NCI-H2196 treated with DMSO at 0.1 percent for 48 hours (cell line): ENCODE measurements around the gene MAPKAP1.
"Not testable (repeated sequence)": the region's sequence is repeated elsewhere in the genome, so short reads cannot be mapped to it uniquely, and the experiment has no call there.

Experiments
- DNase-seq: peaks from one replicate; lab custom pipeline; 2025; ENCODE audit not compliant: unreplicated experiment; lab: John Stamatoyannopoulos, UW

The MAPKAP1 gene

DNA sequence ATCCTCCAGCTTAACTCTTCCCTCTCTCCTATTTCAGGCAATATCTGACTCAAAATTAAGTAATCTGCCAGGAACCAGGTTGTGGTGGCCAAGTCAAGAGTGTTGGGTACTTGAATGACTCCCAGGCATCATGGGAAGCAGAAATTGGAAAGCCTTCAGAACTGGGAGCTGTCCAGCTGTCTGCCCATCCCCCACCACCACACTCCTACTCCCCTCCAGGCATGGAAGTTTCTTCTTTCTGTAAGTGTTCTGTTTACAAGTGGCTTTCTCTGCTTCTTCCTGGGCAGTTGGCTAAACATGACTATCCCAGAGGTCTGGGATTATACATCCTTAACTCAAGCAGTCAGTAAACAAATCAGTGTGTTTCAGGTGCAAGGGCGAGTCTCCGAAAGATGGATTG, 25.6 kb upstream of the MAPKAP1 start:
- peak; percentile 12 for DNase-seq

DNA sequence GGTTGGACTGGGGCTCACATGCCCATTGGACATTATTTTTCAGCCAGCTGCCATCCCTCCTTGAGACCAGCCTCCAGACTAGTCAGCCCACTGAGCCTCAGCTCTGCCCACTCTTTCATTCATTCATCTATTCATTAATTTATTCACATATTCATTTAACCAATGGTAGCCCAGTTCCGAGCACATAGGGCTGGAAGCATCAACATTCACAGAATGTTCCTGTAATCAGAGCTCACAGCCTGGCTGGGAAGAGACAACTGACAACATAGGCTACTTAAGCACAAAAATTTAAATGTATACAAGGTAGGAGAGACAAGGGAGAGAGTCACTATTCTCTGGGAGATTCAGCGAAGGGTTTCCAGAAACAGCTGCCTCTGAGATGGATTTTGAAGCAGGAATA, 23.2 kb upstream of the MAPKAP1 start:
- no peak for DNase-seq

DNA sequence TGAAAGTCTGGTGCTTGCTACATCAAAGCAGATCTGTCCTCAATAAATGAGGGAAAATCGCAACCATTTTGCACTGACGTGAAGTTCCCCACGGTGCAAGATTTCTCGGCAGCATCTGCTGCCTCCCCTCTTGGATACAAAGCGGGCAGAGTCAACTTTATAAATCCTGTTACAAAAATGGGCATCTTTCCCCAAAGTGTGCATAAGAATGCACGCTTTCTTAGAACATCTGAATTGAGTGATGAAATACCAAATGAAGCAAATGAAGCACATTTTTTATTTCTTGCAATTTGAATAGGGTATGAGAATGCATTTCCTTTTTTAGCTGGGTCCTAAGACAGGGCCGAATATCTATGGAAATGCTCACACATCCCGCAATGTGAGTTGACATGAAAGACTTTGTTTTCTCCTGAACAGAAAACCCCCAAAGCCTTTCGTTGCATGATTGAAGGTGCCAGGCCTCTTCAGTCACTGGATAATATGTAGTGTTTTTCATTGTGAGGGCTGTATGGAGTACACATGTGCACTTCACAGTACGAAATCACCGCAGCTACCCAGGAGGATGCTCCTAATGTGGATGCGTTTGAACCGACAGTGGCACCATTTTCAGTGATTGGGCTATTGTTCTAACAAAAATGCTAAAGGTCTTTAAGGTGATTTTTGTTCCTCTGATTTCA, 19.6 kb upstream of the MAPKAP1 start:
- DNase-seq: no peak

DNA sequence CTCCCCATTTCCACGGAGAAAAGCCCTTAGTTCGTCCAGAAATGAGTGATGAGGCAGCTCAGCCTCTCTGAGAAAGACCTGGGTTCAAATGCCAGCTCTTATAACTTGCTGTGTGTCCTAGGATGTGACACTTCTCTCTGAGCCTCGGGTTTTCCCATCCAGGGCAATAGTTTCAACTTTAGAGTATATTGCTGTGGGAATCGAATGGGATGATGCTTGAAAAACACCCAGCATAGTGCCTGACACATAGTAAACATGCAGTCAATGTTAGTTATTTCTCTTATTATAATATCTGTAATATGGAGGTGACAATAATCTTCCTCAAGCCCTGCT, 430 bp upstream of the MAPKAP1 start:
- DNase-seq: no peak

GRCh38 chr9:125705893-125706292, 1.1 kb downstream of the MAPKAP1 start:
- DNase-seq: no peak

- no peak for DNase-seq
Measured at GRCh38 chr9:125703662-125704061, 3.3 kb downstream of the MAPKAP1 start.

DNA sequence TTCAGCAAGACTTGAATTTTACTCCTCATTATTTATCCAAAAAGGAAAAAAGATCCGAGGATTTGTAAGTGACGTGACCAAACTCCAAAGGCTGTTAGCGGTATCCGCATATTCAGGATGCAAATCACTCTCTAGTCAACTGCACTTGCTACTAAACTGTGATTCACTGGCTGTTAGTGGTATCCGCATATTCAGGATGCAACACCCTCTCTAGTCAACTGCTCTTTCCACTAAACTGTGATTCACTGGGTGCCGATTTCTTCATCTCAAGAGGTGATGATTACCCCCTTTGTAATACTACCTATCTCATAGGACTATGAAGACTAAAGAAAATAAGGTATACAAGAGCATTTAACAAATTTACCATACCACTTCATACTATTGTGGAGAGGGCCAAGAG, 5.7 kb downstream of the MAPKAP1 start:
- DNase-seq: no peak

GRCh38 chr9:125700791-125701190, 6.2 kb downstream of the MAPKAP1 start:
- no peak for DNase-seq

DNA sequence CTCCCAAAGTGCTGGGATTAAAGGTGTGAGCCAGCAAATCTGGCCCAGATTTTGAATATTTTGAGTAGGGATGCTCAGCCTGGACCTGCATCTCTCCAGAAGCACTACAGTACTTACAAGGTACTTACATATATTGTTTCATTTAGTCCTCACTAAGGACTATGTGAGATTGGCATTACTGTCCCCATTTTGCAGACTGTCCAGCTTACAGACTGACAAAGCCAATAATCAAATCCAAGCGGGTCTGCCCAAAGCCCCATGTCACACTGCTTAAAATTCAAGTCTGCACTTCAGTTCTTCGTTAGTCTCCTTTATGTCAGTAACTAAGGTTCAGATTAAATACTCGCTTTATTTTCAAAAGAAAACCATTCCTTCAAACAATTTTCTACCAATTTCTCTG, 7.1 kb downstream of the MAPKAP1 start:
- DNase-seq: no peak

- DNase-seq: no peak
Measured at GRCh38 chr9:125696106-125696647, 10.8 kb downstream of the MAPKAP1 start.

DNA sequence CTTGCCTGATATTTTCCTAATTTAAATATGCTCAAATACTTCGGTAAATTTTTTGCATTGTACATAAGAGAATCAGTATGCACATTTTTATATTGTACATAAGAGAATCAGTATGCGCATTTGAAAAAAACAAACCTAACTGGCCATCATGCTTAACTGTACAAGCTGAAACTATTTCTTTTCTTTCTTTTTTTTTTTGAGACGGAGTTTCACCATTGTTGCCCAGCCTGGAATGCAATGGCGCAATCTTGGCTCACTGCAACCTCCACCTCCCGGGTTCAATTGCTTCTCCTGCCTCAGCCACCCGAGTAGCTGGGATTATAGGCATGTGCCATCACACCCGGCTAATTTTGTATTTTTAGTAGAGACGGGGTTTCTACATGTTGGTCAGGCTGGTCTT, 11.5 kb downstream of the MAPKAP1 start:
- not testable (repeated sequence) for DNase-seq

- no peak for DNase-seq
Measured at GRCh38 chr9:125694478-125694877, 12.5 kb downstream of the MAPKAP1 start.

- not testable (repeated sequence) for DNase-seq
Measured at GRCh38 chr9:125693492-125693891, 13.5 kb downstream of the MAPKAP1 start.

DNA sequence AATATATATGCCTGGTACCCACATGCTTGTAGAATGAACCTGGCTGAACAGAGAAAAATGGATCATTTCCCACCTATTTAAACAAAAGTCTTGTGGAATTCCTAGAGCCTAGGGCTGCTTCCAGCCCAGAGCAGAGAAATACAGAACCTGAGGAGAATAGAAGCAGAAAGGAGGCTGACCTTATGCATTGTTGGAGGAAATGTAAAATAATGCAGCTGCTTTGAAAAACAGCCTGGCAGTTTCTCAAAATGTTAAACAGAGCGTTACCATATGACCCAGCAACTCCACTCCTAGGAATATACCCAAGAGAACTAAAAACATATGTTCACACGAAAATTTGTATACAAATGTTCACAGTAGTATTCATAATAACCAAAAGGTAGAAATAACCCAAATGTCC, 15.1 kb downstream of the MAPKAP1 start:
- no peak for DNase-seq

DNA sequence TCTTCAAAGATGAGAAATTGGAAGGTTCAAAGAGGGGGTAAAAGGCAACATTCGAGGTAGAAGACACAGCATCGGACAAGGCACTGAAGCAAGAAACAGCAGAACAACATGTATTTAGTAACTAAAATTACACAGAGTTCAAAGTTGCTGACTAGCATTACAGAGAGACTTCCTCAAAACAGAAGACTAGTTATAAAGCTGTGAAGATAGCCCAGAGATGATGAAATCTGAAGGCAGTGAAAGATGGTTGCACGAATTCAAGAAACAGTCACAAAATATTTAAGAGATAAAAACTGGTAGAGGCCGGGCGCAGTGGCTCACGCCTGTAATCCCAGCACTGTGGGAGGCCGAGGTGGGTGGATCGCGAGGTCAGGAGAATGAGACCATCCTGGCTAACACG, 16.3 kb downstream of the MAPKAP1 start:
- no peak for DNase-seq

DNA sequence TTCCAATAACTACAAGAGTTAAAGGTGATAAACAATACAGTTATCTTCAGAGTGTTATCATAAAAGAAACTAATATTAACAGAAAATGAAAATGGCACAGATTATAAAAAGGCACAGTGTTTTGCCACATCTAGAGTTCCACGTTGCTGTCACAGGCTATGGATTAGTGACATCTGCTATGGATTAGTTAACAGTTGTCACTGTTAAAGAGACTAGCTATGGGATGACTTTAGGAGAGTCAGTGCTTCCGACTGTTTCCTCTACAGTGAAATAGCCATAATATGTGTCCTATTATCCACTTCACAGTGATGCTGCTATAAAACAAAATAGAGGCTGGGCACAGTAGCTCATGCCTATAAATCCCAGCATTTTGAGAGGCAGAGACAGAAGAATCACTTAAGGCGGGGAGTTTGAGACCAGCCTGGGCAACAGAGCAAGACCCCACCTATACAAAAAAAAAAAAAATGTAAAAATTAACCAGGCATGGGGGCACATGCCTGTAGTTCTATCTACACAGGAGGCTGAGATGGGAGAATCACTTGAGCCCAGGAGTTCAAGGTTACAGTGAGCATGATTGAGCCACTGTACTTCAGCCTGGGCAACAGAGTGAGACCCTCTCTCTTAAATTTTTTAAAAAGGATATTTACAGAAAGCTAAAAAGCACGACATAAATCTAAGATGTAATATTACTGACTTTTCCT, 19.7 kb downstream of the MAPKAP1 start:
- DNase-seq: no peak

- DNase-seq: no peak
Measured at GRCh38 chr9:125685167-125685566, 21.8 kb downstream of the MAPKAP1 start.

GRCh38 chr9:125683486-125683885, 23.5 kb downstream of the MAPKAP1 start:
- no peak for DNase-seq

DNA sequence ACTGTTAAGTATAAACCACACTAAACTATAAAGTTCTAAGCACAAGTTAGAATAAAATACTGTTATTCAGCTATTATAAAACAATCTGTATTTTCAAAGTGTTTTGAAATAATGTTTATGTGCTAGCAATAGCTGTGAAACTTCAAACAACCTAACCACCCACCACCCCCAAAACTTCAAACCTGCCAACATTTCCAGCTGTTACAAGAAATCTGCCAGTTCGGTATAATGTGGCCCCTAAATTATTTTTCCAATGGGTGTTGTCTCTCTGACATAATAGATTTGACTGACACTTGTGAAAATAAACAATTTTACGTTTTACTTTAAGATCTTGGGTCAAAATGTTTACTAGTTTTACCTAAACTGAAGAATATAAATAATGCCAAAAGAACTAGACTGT, 24.7 kb downstream of the MAPKAP1 start:
- DNase-seq: no peak

- DNase-seq: no peak
Measured at GRCh38 chr9:125681657-125682056, 25.4 kb downstream of the MAPKAP1 start.

GRCh38 chr9:125681086-125681622, 25.9 kb downstream of the MAPKAP1 start:
- no peak for DNase-seq

GRCh38 chr9:125680445-125680844, 26.6 kb downstream of the MAPKAP1 start:
- DNase-seq: no peak
